Measurements from ENCODE around the gene MXD3. TPM values are rescaled to one million over a fixed set of nuclear protein-coding genes. Genes with fewer than 3 reads are reported as not detected.

MXD3 gene
- total RNA-seq, 1 experiment from 2014 or later = 12.6 TPM

DNA sequence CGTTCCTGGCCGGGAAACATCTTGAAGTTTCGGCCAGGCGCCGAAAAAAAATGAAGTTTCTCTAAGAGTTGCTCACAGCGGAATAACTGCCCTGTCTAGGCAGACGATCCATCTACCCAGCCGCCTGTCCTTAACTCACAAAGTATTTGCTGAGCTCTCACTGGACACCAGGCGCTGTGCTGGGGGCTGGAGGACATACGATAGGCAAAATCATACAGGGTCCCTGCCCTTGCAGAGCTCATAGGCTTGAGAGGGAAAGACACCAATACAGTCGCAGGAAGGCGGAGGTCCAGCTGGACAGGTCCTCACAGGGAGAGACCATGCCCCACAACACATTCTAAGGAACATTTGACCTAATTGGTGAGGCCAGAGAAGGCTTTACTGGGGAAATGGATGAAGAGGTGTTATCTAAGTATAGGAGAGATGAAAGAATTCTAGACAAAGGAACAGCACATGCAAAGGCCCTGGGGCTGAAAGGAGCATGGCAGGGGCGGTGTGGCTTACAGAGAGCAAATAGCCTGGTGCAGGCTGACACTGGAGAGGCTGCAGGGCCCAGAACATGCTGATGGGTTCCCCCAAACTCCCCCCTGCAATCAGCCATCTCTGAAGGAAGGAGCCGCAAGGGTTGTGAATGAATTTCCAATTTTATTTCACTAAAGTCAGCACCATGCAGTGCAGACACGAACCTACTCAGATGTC, 2.0 kb upstream of the MXD3 start:
- H3K27ac ChIP-seq (ENCODE audit: low read length) = no peak overlapping the region

DNA sequence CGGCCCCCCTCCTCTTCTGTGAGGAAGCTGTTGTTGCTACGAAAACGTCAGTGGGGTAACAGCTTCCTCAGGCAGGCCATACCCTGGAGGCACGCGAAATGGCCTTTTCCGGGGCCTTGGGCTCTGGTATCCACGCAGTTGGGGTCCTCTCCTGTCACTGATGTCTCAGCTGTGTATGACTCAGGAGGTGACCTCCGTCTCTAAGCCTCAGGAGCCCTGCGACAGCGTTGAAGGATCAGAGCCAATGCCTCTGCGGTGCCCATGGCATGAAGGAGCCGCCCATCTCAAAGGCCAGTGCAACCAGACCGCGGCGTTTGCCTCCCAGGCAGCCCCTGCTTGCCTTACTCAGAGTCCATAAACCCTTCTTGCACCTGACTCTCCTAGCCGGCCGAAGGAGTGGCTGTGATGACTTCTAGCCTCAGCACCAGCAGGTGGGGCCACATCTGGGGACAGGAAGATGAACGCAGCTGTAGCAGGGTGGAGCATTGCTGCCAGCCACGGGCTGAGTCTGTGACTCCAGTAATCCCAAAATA, 1.0 kb upstream of the MXD3 start:
- H3K4me2 ChIP-seq (ENCODE audit: low read depth, low read length, poor library complexity, severe bottlenecking) = peak overlapping the region; percentile 74
- no peak overlapping the region for H2AFZ ChIP-seq (ENCODE audit: low read length)
- H3K27me3 ChIP-seq (ENCODE audit: low read length) = no peaks in the 10 kb centered on the region
- H3K9me2 ChIP-seq (replicated peaks; ENCODE audit: insufficient read depth, low read length) = no peaks in the 10 kb centered on the region
- peaks cover 10% of the 10 kb centered on the region for H4K20me1 ChIP-seq (ENCODE audit: insufficient read depth, low read depth, low read length)
- H3K79me2 ChIP-seq (ENCODE audit: low read length) = no peaks in the 10 kb centered on the region
- H3K27ac ChIP-seq (ENCODE audit: low read length) = peak overlapping the region; percentile 70
- H3K9ac ChIP-seq (ENCODE audit: low read length) = peak overlapping the region; percentile 78
- H3K4me1 ChIP-seq (ENCODE audit: low read length) = peaks cover 34% of the 10 kb centered on the region
- H3K36me3 ChIP-seq (ENCODE audit: insufficient read depth, low read length) = no peaks in the 10 kb centered on the region
- DNase-seq = peak; percentile 86
- H3K9me3 ChIP-seq (ENCODE audit: low read length) = no peaks in the 10 kb centered on the region
- peak overlapping the region; percentile 72 for H3K4me3 ChIP-seq (ENCODE audit: low read length)

More for the DNA sequence above, 2.0 kb upstream of the MXD3 start:
- H3K9me2 ChIP-seq (replicated peaks; ENCODE audit: insufficient read depth, low read length) = no peaks in the 10 kb centered on the region
- no peaks in the 10 kb centered on the region for H3K36me3 ChIP-seq (ENCODE audit: insufficient read depth, low read length)
- no peak overlapping the region for H2AFZ ChIP-seq (ENCODE audit: low read length)
- no peaks in the 10 kb centered on the region for H3K9me3 ChIP-seq (ENCODE audit: low read length)
- H3K4me1 ChIP-seq (ENCODE audit: low read length) = peaks cover 34% of the 10 kb centered on the region
- H4K20me1 ChIP-seq (ENCODE audit: insufficient read depth, low read depth, low read length) = peaks cover 10% of the 10 kb centered on the region
- H3K79me2 ChIP-seq (ENCODE audit: low read length) = no peaks in the 10 kb centered on the region
- no peak overlapping the region for H3K4me3 ChIP-seq (ENCODE audit: low read length)
- H3K4me2 ChIP-seq (ENCODE audit: low read depth, low read length, poor library complexity, severe bottlenecking) = no peak overlapping the region
- no peak overlapping the region for H3K9ac ChIP-seq (ENCODE audit: low read length)
- H3K27me3 ChIP-seq (ENCODE audit: low read length) = no peaks in the 10 kb centered on the region
- no peak for DNase-seq

DNA sequence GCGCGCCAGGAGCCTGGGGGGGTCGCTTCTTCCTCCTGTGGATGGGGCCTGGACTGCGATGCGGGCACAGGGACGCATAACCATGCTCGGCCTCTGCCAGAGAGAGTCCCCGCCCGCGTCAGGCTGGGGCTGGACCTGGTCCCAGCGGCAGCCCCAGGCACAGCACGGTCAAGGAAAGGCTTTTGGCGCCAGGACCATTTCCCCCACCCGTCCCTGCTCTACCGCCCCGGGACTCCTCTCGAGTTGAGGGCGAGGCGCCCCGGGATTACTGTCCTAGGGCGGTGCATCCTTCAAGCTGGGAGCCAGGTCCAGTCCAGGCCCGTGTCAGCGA, 341 bp downstream of the MXD3 start:
- H3K9me2 ChIP-seq (replicated peaks; ENCODE audit: insufficient read depth, low read length) = no peaks in the 10 kb centered on the region
- no peaks in the 10 kb centered on the region for H3K9me3 ChIP-seq (ENCODE audit: low read length)
- no peaks in the 10 kb centered on the region for H3K27me3 ChIP-seq (ENCODE audit: low read length)
- no peak for DNase-seq
- peak overlapping the region; percentile 93 for H3K9ac ChIP-seq (ENCODE audit: low read length)
- peaks cover 10% of the 10 kb centered on the region for H4K20me1 ChIP-seq (ENCODE audit: insufficient read depth, low read depth, low read length)
- H3K4me2 ChIP-seq (ENCODE audit: low read depth, low read length, poor library complexity, severe bottlenecking) = peak overlapping the region; percentile 74
- H3K4me3 ChIP-seq (ENCODE audit: low read length) = peak overlapping the region; percentile 94
- peaks cover 34% of the 10 kb centered on the region for H3K4me1 ChIP-seq (ENCODE audit: low read length)
- peak overlapping the region; percentile 82 for H3K27ac ChIP-seq (ENCODE audit: low read length)
- H3K79me2 ChIP-seq (ENCODE audit: low read length) = no peaks in the 10 kb centered on the region
- H2AFZ ChIP-seq (ENCODE audit: low read length) = no peak overlapping the region
- H3K36me3 ChIP-seq (ENCODE audit: insufficient read depth, low read length) = no peaks in the 10 kb centered on the region

DNA sequence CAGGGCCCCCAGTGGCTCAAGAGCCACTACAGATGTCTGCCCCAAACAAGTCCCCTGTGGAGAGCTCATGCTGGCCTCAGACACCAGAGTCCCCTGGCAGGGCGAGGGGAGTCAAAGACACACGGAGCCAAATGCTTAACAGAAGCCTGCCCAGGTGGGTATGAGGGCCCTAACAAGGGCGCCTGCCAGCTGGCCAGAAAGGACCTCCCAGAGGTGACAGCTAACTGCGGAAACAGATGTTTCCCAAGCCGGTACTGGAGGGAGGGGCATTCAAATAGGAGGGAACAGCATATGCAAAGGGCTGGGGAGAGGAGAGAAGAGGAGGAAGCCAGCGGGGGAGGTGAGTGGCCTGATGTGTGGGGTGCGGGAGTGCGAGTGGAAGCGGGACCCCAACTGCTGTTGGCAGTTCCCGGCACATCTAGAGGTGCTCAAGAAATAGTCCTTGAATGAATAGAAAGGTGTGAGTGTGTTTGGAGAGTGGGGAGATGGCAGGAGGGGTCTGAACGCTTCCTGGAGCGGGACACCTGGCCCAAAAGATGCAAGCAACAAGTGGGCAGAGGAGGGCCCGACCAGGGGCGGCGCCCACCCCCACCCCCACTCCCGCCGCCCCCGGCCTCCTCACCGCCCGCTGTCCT, 824 bp downstream of the MXD3 start:
- peaks cover 34% of the 10 kb centered on the region for H3K4me1 ChIP-seq (ENCODE audit: low read length)
- peak overlapping the region; percentile 94 for H3K4me3 ChIP-seq (ENCODE audit: low read length)
- DNase-seq = peak; percentile 93

DNA sequence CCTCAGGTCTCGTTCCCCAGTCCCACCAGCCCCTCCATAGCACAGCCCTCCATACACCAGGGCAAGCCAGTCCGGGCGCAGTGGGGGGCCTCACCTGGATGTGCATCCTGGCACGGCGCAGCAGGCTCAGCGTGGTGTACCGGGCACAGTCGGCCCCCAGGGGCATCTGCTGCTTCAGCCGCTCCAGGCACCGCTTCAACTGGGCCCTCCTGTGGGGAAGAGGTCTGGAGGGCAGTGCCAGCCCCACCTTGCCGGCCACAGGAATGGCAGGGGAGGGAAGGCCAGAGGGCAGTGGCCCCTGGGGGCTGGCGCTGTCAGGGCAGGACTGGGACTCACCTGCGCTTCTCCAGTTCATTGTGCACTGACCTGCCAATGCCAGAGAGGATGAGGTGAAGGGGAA, 1.4 kb downstream of the MXD3 start:
- Histone ChIP-seq H2AFZ (ENCODE audit: low read length) (no peak overlapping the region), H3K27me3 (ENCODE audit: low read length) (no peaks in the 10 kb centered on the region), H4K20me1 (ENCODE audit: insufficient read depth, low read depth, low read length) (peaks cover 14% of the 10 kb centered on the region), H3K27ac (ENCODE audit: low read length) (peak overlapping the region; percentile 46), H3K79me2 (ENCODE audit: low read length) (peaks cover 5% of the 10 kb centered on the region), H3K9me2 (replicated peaks; ENCODE audit: insufficient read depth, low read length) (no peaks in the 10 kb centered on the region), H3K36me3 (ENCODE audit: insufficient read depth, low read length) (peaks cover 4% of the 10 kb centered on the region; the same call in 1 of the 2 replicates), H3K4me1 (ENCODE audit: low read length) (peaks cover 38% of the 10 kb centered on the region), H3K4me2 (ENCODE audit: low read depth, low read length, poor library complexity, severe bottlenecking) (peak overlapping the region; percentile 74), H3K9me3 (ENCODE audit: low read length) (no peaks in the 10 kb centered on the region), H3K4me3 (ENCODE audit: low read length) (peak overlapping the region; percentile 94; the same call in 1 of the 2 replicates), H3K9ac (ENCODE audit: low read length) (no peak overlapping the region)
- no peak for DNase-seq

More for the DNA sequence above, 824 bp downstream of the MXD3 start:
- Histone ChIP-seq H3K27ac (ENCODE audit: low read length) (peak overlapping the region; percentile 82), H3K79me2 (ENCODE audit: low read length) (no peaks in the 10 kb centered on the region), H3K9me3 (ENCODE audit: low read length) (no peaks in the 10 kb centered on the region), H2AFZ (ENCODE audit: low read length) (no peak overlapping the region), H3K4me2 (ENCODE audit: low read depth, low read length, poor library complexity, severe bottlenecking) (peak overlapping the region; percentile 74), H4K20me1 (ENCODE audit: insufficient read depth, low read depth, low read length) (peaks cover 10% of the 10 kb centered on the region), H3K9me2 (replicated peaks; ENCODE audit: insufficient read depth, low read length) (no peaks in the 10 kb centered on the region), H3K9ac (ENCODE audit: low read length) (peak overlapping the region; percentile 93), H3K27me3 (ENCODE audit: low read length) (no peaks in the 10 kb centered on the region), H3K36me3 (ENCODE audit: insufficient read depth, low read length) (no peaks in the 10 kb centered on the region)

DNA sequence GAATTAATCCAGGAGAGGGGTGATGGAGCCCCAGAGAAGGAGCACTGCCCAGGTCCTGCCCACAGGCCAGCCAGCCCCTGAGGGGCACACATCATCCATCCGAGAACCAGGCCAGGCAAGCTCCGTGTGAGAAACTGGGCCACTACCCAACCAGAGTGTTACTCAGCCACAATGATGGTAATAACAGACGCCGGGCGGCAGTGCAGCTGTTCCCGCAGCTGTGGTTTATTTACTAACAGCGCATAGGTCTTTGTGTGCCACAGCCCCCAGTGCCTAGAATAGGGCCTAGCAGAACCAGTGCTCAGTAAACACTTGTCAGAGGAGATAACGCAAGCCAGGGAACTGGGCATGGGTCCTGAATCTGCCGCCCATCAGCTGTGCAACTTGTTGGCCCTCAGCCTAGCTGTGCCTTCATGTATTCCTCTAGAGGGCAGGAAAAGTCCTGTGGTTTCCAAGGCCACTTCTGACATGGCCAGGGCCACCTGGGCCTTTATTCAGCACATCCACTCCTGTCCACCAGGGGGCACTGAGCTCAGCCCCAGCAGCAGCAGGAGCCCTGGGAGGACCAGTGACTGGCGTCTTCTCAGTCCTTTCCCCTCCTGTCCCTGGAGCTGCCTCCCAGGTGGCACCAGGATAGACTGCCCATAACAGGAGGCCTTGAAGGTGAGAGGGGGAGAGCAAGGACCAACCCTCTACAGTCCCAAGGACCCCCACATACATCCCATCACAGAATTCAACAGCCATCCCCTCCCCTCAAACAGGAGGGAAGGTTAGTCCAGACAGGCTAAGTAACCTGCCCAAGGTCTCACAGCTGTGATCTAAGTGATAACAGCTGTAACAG, 2.1 kb downstream of the MXD3 start:
- no peak overlapping the region for H3K9ac ChIP-seq (ENCODE audit: low read length)
- no peaks in the 10 kb centered on the region for H3K9me3 ChIP-seq (ENCODE audit: low read length)
- H3K9me2 ChIP-seq (replicated peaks; ENCODE audit: insufficient read depth, low read length) = no peaks in the 10 kb centered on the region
- no peak overlapping the region for H3K4me3 ChIP-seq (ENCODE audit: low read length)
- H3K4me2 ChIP-seq (ENCODE audit: low read depth, low read length, poor library complexity, severe bottlenecking) = no peak overlapping the region
- H3K27me3 ChIP-seq (ENCODE audit: low read length) = no peaks in the 10 kb centered on the region
- H3K36me3 ChIP-seq (ENCODE audit: insufficient read depth, low read length) = peaks cover 10% of the 10 kb centered on the region; the same call in 1 of the 2 replicates
- H4K20me1 ChIP-seq (ENCODE audit: insufficient read depth, low read depth, low read length) = peaks cover 21% of the 10 kb centered on the region
- DNase-seq = peak; percentile 87
- H3K27ac ChIP-seq (ENCODE audit: low read length) = peak overlapping the region; percentile 46
- H3K4me1 ChIP-seq (ENCODE audit: low read length) = peaks cover 45% of the 10 kb centered on the region
- H2AFZ ChIP-seq (ENCODE audit: low read length) = no peak overlapping the region
- peaks cover 13% of the 10 kb centered on the region for H3K79me2 ChIP-seq (ENCODE audit: low read length)

DNA sequence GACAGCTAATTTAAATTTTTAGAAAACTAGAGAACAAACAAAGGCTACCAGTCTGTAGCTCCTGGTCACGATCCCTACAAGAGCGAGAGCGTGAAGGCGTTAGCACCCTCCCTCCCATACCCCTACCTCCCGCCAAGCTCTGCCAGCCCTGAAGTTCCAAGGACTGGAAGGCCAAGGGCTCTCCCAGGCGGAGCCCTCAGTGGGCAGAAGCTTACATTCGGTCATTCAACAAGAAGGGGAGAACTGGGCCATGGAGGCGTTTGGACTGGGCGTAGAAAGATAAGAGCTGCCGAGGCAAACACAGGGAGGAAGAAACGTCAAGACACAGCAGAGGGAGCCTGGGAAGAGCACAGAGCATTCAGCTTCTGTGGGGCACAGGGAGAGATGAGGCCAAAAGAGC, 3.0 kb downstream of the MXD3 start:
- Histone ChIP-seq H3K4me1 (ENCODE audit: low read length) (peaks cover 46% of the 10 kb centered on the region), H3K27me3 (ENCODE audit: low read length) (no peaks in the 10 kb centered on the region), H3K9ac (ENCODE audit: low read length) (no peak overlapping the region), H3K9me2 (replicated peaks; ENCODE audit: insufficient read depth, low read length) (no peaks in the 10 kb centered on the region), H3K4me3 (ENCODE audit: low read length) (no peak overlapping the region), H3K27ac (ENCODE audit: low read length) (peak overlapping the region; percentile 19; the same call in 1 of the 2 replicates), H3K9me3 (ENCODE audit: low read length) (no peaks in the 10 kb centered on the region), H2AFZ (ENCODE audit: low read length) (no peak overlapping the region), H4K20me1 (ENCODE audit: insufficient read depth, low read depth, low read length) (peaks cover 22% of the 10 kb centered on the region), H3K79me2 (ENCODE audit: low read length) (peaks cover 21% of the 10 kb centered on the region), H3K36me3 (ENCODE audit: insufficient read depth, low read length) (peaks cover 10% of the 10 kb centered on the region; the same call in 1 of the 2 replicates), H3K4me2 (ENCODE audit: low read depth, low read length, poor library complexity, severe bottlenecking) (no peak overlapping the region)
- DNase-seq = no peak

Data from Karpas-422 (cell line).